GM12878 (cell line): ENCODE data around the gene NKX1-1. TPM values are rescaled to one million over a fixed set of nuclear protein-coding genes. Genes with fewer than 3 reads are reported as not detected.

Source experiments
- ATAC-seq: fragments of 200-7000 bp; cut with Tn5 transposase; 3 replicates; pipeline ENCODE4 v1.9.1; 2020; ENCODE audit warnings: mild to moderate bottlenecking, moderate library complexity
- BruUV-seq: library from RNA; stranded (reverse); fragments of 400-500 nt; replicated peaks from 2 replicates; lab custom pipeline; 2021; lab: Mats Ljungman, UMichigan
- CTCF ChIA-PET: fragments of 300-600 bp; sonication (Branson Sonifier 250); formaldehyde crosslinking; extraction: SDS; loops from one replicate; lab custom pipeline; 2021; ENCODE audit warnings: inconsistent platforms; lab: Yijun Ruan, JAX
- POLR2A ChIA-PET: fragments of 350-600 bp; formaldehyde crosslinking; extraction: SDS; loops from one replicate; lab custom pipeline; 2021; ENCODE audit warnings: inconsistent platforms; lab: Charles Lee
- RAD21 ChIA-PET: fragments of 300-600 bp; sonication (Branson Sonifier 250); formaldehyde crosslinking; loops from one replicate; lab custom pipeline; 2023; ENCODE audit warnings: antibody characterized with exemption; ENCODE audit not compliant: unreplicated experiment; lab: Charles Lee
- SMC1A ChIA-PET: fragments of 300-600 bp; sonication (Branson Sonifier 250); formaldehyde crosslinking; loops from one replicate; lab custom pipeline; 2023; ENCODE audit not compliant: unreplicated experiment, uncharacterized antibody; lab: Charles Lee
- DNase-seq: peaks from one replicate; pipeline ENCODE4 v3.0.0-alpha.2; 2011; ENCODE audit warnings: low read depth, low spot score
- FAIRE-seq: peaks from 3 replicates; lab custom pipeline; 2011; peaks lifted over from hg19 to GRCh38; lab: Jason Lieb, UNC
- H2AFZ ChIP-seq: 2 replicates; pipeline ENCODE4 v1.6.0; 2011; ENCODE audit warnings: low read depth, low read length, control low read depth; ENCODE audit not compliant: control insufficient read depth
- H3K27ac ChIP-seq: 2 replicates; pipeline ENCODE4 v1.5.1; 2011; ENCODE audit warnings: control low read depth; ENCODE audit not compliant: control insufficient read depth, insufficient read depth
- H3K27me3 ChIP-seq, 2 experiments: replicated peaks in 1 of 2; 2 replicates each; pipeline versions ENCODE4 v1.6.0 to v1.6.1; 2011; ENCODE audit warnings: low read length in 1 of 2; ENCODE audit not compliant: control insufficient read depth in 2 of 2, insufficient read depth in 2 of 2
- H3K36me3 ChIP-seq, 2 experiments: 2 replicates each; pipeline ENCODE4 v1.5.1; 2011; ENCODE audit warnings: low read length in 1 of 2; ENCODE audit not compliant: control insufficient read depth in 2 of 2, insufficient read depth in 2 of 2
- H3K4me1 ChIP-seq: 2 replicates; pipeline ENCODE4 v1.6.1; 2011; ENCODE audit warnings: mild to moderate bottlenecking, low read length, moderate library complexity, mixed read lengths; ENCODE audit not compliant: control insufficient read depth, insufficient read depth
- H3K4me2 ChIP-seq: 2 replicates; pipeline ENCODE4 v1.6.0; 2011; ENCODE audit warnings: control low read depth; ENCODE audit not compliant: control insufficient read depth, insufficient read depth
- H3K4me3 ChIP-seq: fragments of 200-600 bp; sonication (generic); 2 replicates; pipeline ENCODE4 v1.5.1; 2016
- H3K79me2 ChIP-seq: 2 replicates; pipeline ENCODE4 v1.6.0; 2011; ENCODE audit warnings: low read length; ENCODE audit not compliant: control insufficient read depth, insufficient read depth
- H3K9ac ChIP-seq: 2 replicates; pipeline ENCODE4 v1.8.0; 2011; ENCODE audit warnings: low read length, control low read depth, mixed read lengths; ENCODE audit not compliant: control insufficient read depth, insufficient read depth
- H3K9me3 ChIP-seq: replicated peaks from 3 replicates; pipeline ENCODE4 v1.5.1; 2011; ENCODE audit warnings: mild to moderate bottlenecking, low read length; ENCODE audit not compliant: control insufficient read depth, insufficient read depth
- H4K20me1 ChIP-seq: 2 replicates; pipeline ENCODE4 v1.6.0; 2011; ENCODE audit not compliant: control insufficient read depth, insufficient read depth
- ASH2L ChIP-seq: fragments of 300-600, 200-600 bp; sonication (generic); IDR thresholded peaks from 2 replicates; pipeline ENCODE4 v1.6.1; 2017; ENCODE audit warnings: low read depth, mild to moderate bottlenecking, borderline replicate concordance
- BHLHE40 ChIP-seq, 2 experiments: fragments of 450-650 bp in 1 of 2; IDR thresholded peaks; 2 replicates each; pipeline ENCODE4 v1.6.1; 2011 to 2017; ENCODE audit warnings: low read depth in 2 of 2, borderline replicate concordance in 1 of 2, improper control_type of control experiment in 1 of 2, low read length in 1 of 2, mild to moderate bottlenecking in 1 of 2
- CBX3 ChIP-seq: fragments of 200-600 bp; sonication (generic); IDR thresholded peaks from 2 replicates; pipeline ENCODE4 v1.6.1; 2016; ENCODE audit warnings: low read depth, borderline replicate concordance
- CREM ChIP-seq: IDR thresholded peaks from 2 replicates; pipeline ENCODE4 v1.6.1; 2014; ENCODE audit warnings: antibody characterized with exemption, low read depth
- KAT2A ChIP-seq: conservative IDR thresholded peaks from 2 replicates; pipeline ENCODE4 v1.6.1; 2011; ENCODE audit warnings: low read depth, low read length; ENCODE audit not compliant: control insufficient read depth
- NR2C2 ChIP-seq: IDR thresholded peaks from 2 replicates; pipeline ENCODE4 v1.6.1; 2011; ENCODE audit warnings: borderline replicate concordance, low read depth; ENCODE audit not compliant: control insufficient read depth, insufficient read length
- PKNOX1 ChIP-seq: fragments of 450-650 bp; IDR thresholded peaks from 2 replicates; pipeline ENCODE4 v1.6.1; 2016; ENCODE audit warnings: mild to moderate bottlenecking
- PML ChIP-seq: IDR thresholded peaks from 2 replicates; pipeline ENCODE4 v1.6.1; 2012; ENCODE audit warnings: low read length, inconsistent platforms
- TCF7 ChIP-seq: IDR thresholded peaks from 2 replicates; pipeline ENCODE4 v1.6.1; 2014; ENCODE audit warnings: antibody characterized with exemption, borderline replicate concordance
- ZNF274 ChIP-seq: IDR thresholded peaks from one replicate; pipeline ENCODE4 v1.8.0; 2011; ENCODE audit not compliant: insufficient read length, insufficient read depth
- ZSCAN29 ChIP-seq: fragments of 450-650 bp; IDR thresholded peaks from 2 replicates; pipeline ENCODE4 v1.6.1; 2017; ENCODE audit warnings: mild to moderate bottlenecking, moderate library complexity
- WGBS: methylation state at CpG from one replicate; pipeline ENCODE4 v1.1.6; 2016; ENCODE audit warnings: low lambda C conversion rate; ENCODE audit not compliant: insufficient replicate concordance, insufficient coverage; ENCODE audit errors: missing lambda C conversion rate; 5-methylcytosine and 5-hydroxymethylcytosine counted together
- in situ Hi-C: fragments of 300-500 bp; cut with MboI; formaldehyde crosslinking; loops from 9 replicates; pipeline ENCODE4 v1.14.3; 2018; ENCODE audit warnings: mixed read lengths
- intact Hi-C: fragments of 100-400 bp; cut with micrococcal nuclease; formaldehyde crosslinking; loops from one replicate; pipeline ENCODE4 v1.14.2; 2022; ENCODE audit not compliant: unreplicated experiment
- polyA plus RNA-seq, 11 experiments: library from polyadenylated mRNA; depleted of rRNA in 4 of 11; unstranded in 6 of 11; stranded (reverse) in 5 of 11; fragments of >200 nt; fragmentation: Nextera tagmentation in 4 of 11; fragmentation: Illumina TruSeq in 1 of 11; extraction: Ambion mirVana in 4 of 11; extraction: Trizol in 1 of 11; gene quantifications; 1 replicate in 1 of 11; 2 replicates in 10 of 11; pipeline versions ENCODE4 v1.2.1 to v1.2.3, GENCODE V29; 2011 to 2016; ENCODE audit warnings: inconsistent platforms in 2 of 11, missing spikeins in 2 of 11, low read depth in 1 of 11
- total RNA-seq, 4 experiments: library from RNA; depleted of rRNA in 3 of 4; stranded (reverse); fragments of >200 nt in 3 of 4; fragmentation: Illumina TruSeq in 1 of 4; extraction: Trizol in 1 of 4; gene quantifications; 2 replicates each; pipeline versions ENCODE4 v1.2.1 to v1.2.3, GENCODE V29; 2013 to 2021
- TF ChIP-seq, protein P1 (sequence below): IDR thresholded peaks from 2 replicates; pipeline ENCODE4 v1.6.1; 2011; ENCODE audit warnings: borderline replicate concordance, low read depth, mild to moderate bottlenecking, moderate library complexity, low read length; ENCODE audit not compliant: insufficient read depth, poor library complexity, severe bottlenecking
- TF ChIP-seq, protein P2 (sequence below): fragments of 450-650 bp; IDR thresholded peaks from 2 replicates; pipeline ENCODE4 v1.6.1; 2017; ENCODE audit warnings: mild to moderate bottlenecking, low read depth, inconsistent platforms; ENCODE audit not compliant: poor library complexity, severe bottlenecking

NKX1-1 gene
- total and polyA plus RNA-seq, 10 of the 15 experiments (the other 5 are each of a cell fraction or from before 2014, with no cell fraction given): not detected

GRCh38 chr4:1421657-1422056, 15.4 kb upstream of the NKX1-1 start:
- intact Hi-C loops: no loop called here
- no peak overlapping the region for H3K4me3 ChIP-seq
- RAD21 ChIA-PET: no interaction called here
- H3K79me2 ChIP-seq: no peaks in the 10 kb centered on the region
- ATAC-seq (no peak), DNase-seq (no peak)
- no peak overlapping the region for H3K9ac ChIP-seq
- TF ChIP-seq CREM: no peak
- TF ChIP-seq ZNF274: no peak
- TF ChIP-seq BHLHE40 (IDR thresholded peaks at IDR 0.05; ENCODE audit: borderline replicate concordance in 1 of 2, low read depth in 2 of 2, low read length in 1 of 2): no peak
- TF ChIP-seq, protein P1, sequence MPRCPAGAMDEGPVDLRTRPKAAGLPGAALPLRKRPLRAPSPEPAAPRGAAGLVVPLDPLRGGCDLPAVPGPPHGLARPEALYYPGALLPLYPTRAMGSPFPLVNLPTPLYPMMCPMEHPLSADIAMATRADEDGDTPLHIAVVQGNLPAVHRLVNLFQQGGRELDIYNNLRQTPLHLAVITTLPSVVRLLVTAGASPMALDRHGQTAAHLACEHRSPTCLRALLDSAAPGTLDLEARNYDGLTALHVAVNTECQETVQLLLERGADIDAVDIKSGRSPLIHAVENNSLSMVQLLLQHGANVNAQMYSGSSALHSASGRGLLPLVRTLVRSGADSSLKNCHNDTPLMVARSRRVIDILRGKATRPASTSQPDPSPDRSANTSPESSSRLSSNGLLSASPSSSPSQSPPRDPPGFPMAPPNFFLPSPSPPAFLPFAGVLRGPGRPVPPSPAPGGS: no peak
- TF ChIP-seq, all 136 proteins: peak for 0
- CTCF ChIA-PET: no interaction called here
- Histone ChIP-seq H3K36me3 (no peaks in the 10 kb centered on the region), H3K9me3 (no peaks in the 10 kb centered on the region), H3K27me3 (no peaks in the 10 kb centered on the region), H3K4me2 (no peak overlapping the region), H3K27ac (no peak overlapping the region), H4K20me1 (no peaks in the 10 kb centered on the region), H3K4me1 (no peaks in the 10 kb centered on the region), H2AFZ (no peak overlapping the region)
- WGBS: 0% methylated on average over 2 of the region's 2 CpGs
- SMC1A ChIA-PET: no interaction called here
- no TSS peak for BruUV-seq
- FAIRE-seq: no peak
- POLR2A ChIA-PET: no interaction called here
- in situ Hi-C loops: no loop called here

GRCh38 chr4:1419708-1420107, 13.5 kb upstream of the NKX1-1 start:
- Histone ChIP-seq H3K4me3 (no peak overlapping the region), H3K4me1 (no peaks in the 10 kb centered on the region), H3K4me2 (no peak overlapping the region), H3K9me3 (no peaks in the 10 kb centered on the region), H3K79me2 (no peaks in the 10 kb centered on the region), H3K27ac (no peak overlapping the region), H2AFZ (no peak overlapping the region), H3K9ac (no peak overlapping the region), H3K36me3 (no peaks in the 10 kb centered on the region), H4K20me1 (no peaks in the 10 kb centered on the region), H3K27me3 (no peaks in the 10 kb centered on the region)
- RAD21 ChIA-PET: no interaction called here
- WGBS: 56% methylated on average over 13 of the region's 13 CpGs
- FAIRE-seq (no peak), ATAC-seq (no peak), DNase-seq (no peak)
- intact Hi-C loops: no loop called here
- in situ Hi-C loops: no loop called here
- POLR2A ChIA-PET: no interaction called here
- BruUV-seq: no TSS peak
- CTCF ChIA-PET: no interaction called here
- SMC1A ChIA-PET: no interaction called here
- no peak for TF ChIP-seq TCF7
- TF ChIP-seq PML: no peak
- no peak for TF ChIP-seq ZSCAN29
- TF ChIP-seq, protein P2, sequence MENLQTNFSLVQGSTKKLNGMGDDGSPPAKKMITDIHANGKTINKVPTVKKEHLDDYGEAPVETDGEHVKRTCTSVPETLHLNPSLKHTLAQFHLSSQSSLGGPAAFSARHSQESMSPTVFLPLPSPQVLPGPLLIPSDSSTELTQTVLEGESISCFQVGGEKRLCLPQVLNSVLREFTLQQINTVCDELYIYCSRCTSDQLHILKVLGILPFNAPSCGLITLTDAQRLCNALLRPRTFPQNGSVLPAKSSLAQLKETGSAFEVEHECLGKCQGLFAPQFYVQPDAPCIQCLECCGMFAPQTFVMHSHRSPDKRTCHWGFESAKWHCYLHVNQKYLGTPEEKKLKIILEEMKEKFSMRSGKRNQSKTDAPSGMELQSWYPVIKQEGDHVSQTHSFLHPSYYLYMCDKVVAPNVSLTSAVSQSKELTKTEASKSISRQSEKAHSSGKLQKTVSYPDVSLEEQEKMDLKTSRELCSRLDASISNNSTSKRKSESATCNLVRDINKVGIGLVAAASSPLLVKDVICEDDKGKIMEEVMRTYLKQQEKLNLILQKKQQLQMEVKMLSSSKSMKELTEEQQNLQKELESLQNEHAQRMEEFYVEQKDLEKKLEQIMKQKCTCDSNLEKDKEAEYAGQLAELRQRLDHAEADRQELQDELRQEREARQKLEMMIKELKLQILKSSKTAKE: no peak
- TF ChIP-seq PKNOX1: no peak
- no peak for TF ChIP-seq CBX3
- TF ChIP-seq NR2C2: no peak
- TF ChIP-seq ASH2L: no peak
- no peak for TF ChIP-seq KAT2A
